ENCODE measurements around the gene USP15.

The USP15 gene

GRCh38 chr12:62259993-62260732 lies at the start of gene USP15:
USP15 (plus strand) TSS chr12:62260404; CDS start chr12:62260415, 11 bp downstream.
- peak; percentile 95 for DNase-seq (ENCODE audit: low read depth)

GRCh38 chr12:62210422-62210821 lies 49.8 kb upstream of the USP15 start:
- peak; percentile 7 for DNase-seq (ENCODE audit: low read depth)

- no peak for DNase-seq (ENCODE audit: low read depth)
These were observed 48.7 kb upstream of the USP15 start for GRCh38 chr12:62211510-62211909.

- DNase-seq (ENCODE audit: low read depth): no peak
These were observed 45.4 kb upstream of the USP15 start for GRCh38 chr12:62214846-62215245.

GRCh38 chr12:62215506-62215905 lies 44.7 kb upstream of the USP15 start:
- DNase-seq (ENCODE audit: low read depth): no peak

GRCh38 chr12:62217466-62218194 lies 42.6 kb upstream of the USP15 start:
- no peak for DNase-seq (ENCODE audit: low read depth)

- DNase-seq (ENCODE audit: low read depth): no peak
These were observed 39.1 kb upstream of the USP15 start for GRCh38 chr12:62221107-62221506.

- DNase-seq (ENCODE audit: low read depth): no peak
These were observed 35.6 kb upstream of the USP15 start for GRCh38 chr12:62224601-62225000.

- no peak for DNase-seq (ENCODE audit: low read depth)
These were observed 33.1 kb upstream of the USP15 start for GRCh38 chr12:62227091-62227490.

GRCh38 chr12:62230652-62231051 lies 29.6 kb upstream of the USP15 start:
- DNase-seq (ENCODE audit: low read depth): no peak

- no peak for DNase-seq (ENCODE audit: low read depth)
These were observed 28.0 kb upstream of the USP15 start for GRCh38 chr12:62232143-62232729.

- no peak for DNase-seq (ENCODE audit: low read depth)
These were observed 26.4 kb upstream of the USP15 start for GRCh38 chr12:62233805-62234204.

GRCh38 chr12:62239571-62239970 lies 20.6 kb upstream of the USP15 start:
- DNase-seq (ENCODE audit: low read depth): no peak

GRCh38 chr12:62247281-62248045 lies 12.7 kb upstream of the USP15 start:
- no peak for DNase-seq (ENCODE audit: low read depth)

GRCh38 chr12:62248873-62249272 lies 11.3 kb upstream of the USP15 start:
- no peak for DNase-seq (ENCODE audit: low read depth)

- no peak for DNase-seq (ENCODE audit: low read depth)
These were observed 10.8 kb upstream of the USP15 start for GRCh38 chr12:62249419-62249818.

- DNase-seq (ENCODE audit: low read depth): no peak
These were observed 9.3 kb upstream of the USP15 start for GRCh38 chr12:62250671-62251608.

GRCh38 chr12:62251609-62251958 lies 8.6 kb upstream of the USP15 start:
- DNase-seq (ENCODE audit: low read depth): no peak

GRCh38 chr12:62252576-62252975 lies 7.6 kb upstream of the USP15 start:
- no peak for DNase-seq (ENCODE audit: low read depth)

GRCh38 chr12:62254967-62255366 lies 5.2 kb upstream of the USP15 start:
- DNase-seq (ENCODE audit: low read depth): no peak

GRCh38 chr12:62256408-62257096 lies 3.7 kb upstream of the USP15 start:
- peak; percentile 30 for DNase-seq (ENCODE audit: low read depth)

Measured in activated T-cell treated with anti-CD3 and anti-CD28 coated beads for 48 hours (primary cell).